Esophagus squamous epithelium (tissue), 5 donors: Measurements from ENCODE around the gene TMEM131. TPM values are rescaled to one million over a fixed set of nuclear protein-coding genes. Genes with fewer than 3 reads are reported as not detected.
"Not testable (repeated sequence)": the region's sequence is repeated elsewhere in the genome, so short reads cannot be mapped to it uniquely, and the experiment has no call there.

ENCODE experiments used
- DNase-seq: peaks from one replicate; lab custom pipeline; 2025; lab: John Stamatoyannopoulos, UW
- H3K27ac ChIP-seq, 4 donors: fragments of 200-600 bp; sonication (generic); one replicate each; pipeline ENCODE4 v1.5.1; 2016 to 2019; ENCODE audit warnings: mild to moderate bottlenecking in 1 of 4
- H3K27me3 ChIP-seq, 4 donors: fragments of 200-600 bp; sonication (generic); 1 replicate in 3 of 4; 2 replicates in 1 of 4; pipeline versions ENCODE4 v1.5.1 to v1.6.0; 2017 to 2021; ENCODE audit warnings: antibody characterized with exemption in 1 of 4
- H3K36me3 ChIP-seq, 3 donors: fragments of 200-600 bp; sonication (generic); one replicate each; pipeline ENCODE4 v1.5.1; 2016 to 2019
- H3K4me1 ChIP-seq, 3 donors: fragments of 200-600 bp; sonication (generic); one replicate each; pipeline ENCODE4 v1.5.1; 2017 to 2019
- H3K4me3 ChIP-seq, 4 donors: fragments of 200-600 bp; sonication (generic); 1 replicate in 3 of 4; 2 replicates in 1 of 4; pipeline ENCODE4 v1.5.1; 2016 to 2019; ENCODE audit warnings: mild to moderate bottlenecking in 2 of 4, moderate library complexity in 1 of 4
- H3K9me3 ChIP-seq, 3 donors: fragments of 200-600 bp; sonication (generic); one replicate each; pipeline ENCODE4 v1.5.1; 2016 to 2019
- POLR2A ChIP-seq, 4 donors: fragments of 450-650 bp; IDR thresholded peaks; one replicate each; pipeline ENCODE4 v1.6.1; 2017; ENCODE audit warnings: antibody characterized with exemption in 4 of 4, mild to moderate bottlenecking in 4 of 4, moderate library complexity in 3 of 4
- WGBS, 2 donors: methylation state at CpG; one replicate each; pipeline ENCODE4 v1.1.5; 2018; 5-methylcytosine and 5-hydroxymethylcytosine counted together
- intact Hi-C: fragments of 100-400 bp; cut with DNase I; formaldehyde crosslinking; loops from one replicate; pipeline ENCODE4 v1.15.0; 2022
- total RNA-seq, 4 donors: library from RNA; depleted of rRNA; stranded (reverse); fragments of >200 nt; gene quantifications; one replicate each; pipeline ENCODE4 v1.1.0, GENCODE V29; 2016
- TF ChIP-seq, protein P1 (sequence below), 6 experiments: fragments of 450-650 bp in 4 of 6; fragments of 200-600 bp in 2 of 6; sonication (generic) in 2 of 6; IDR thresholded peaks; one replicate each; pipeline ENCODE4 v1.5.1; 2016 to 2019; ENCODE audit warnings: antibody characterized with exemption in 6 of 6, mild to moderate bottlenecking in 4 of 6, moderate library complexity in 4 of 6
- donor health status: DM: yes; HTN: yes; CAD: no.

The TMEM131 gene
- total RNA-seq, 4 donors from 2014 or later: 24.2 to 36.4 (median 28.1) TPM

DNA sequence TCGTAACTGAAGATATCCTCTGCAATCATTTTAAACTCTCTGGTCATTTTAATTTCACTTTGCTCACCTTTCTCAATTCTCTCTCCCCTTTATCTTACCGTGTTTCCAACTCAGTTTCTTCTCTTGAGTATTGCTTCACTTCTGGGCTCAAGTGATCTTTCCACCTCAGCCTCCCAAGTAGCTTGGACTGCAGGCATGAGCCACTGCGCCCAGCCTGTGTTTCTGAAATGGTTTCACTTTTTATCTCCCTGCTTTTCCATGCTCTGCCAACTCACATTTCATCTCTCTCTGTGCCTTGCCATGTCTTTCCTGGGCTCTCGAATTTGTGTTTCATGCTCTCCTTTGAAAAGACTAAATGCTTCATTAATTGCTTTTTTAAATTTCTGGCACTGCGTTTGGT, 30.5 kb upstream of the TMEM131 start:
- DNase-seq: no peak
- intact Hi-C loops: no loop called here
- no peaks in the 10 kb centered on the region for H3K36me3 ChIP-seq
- H3K9me3 ChIP-seq: no peaks in the 10 kb centered on the region
- TF ChIP-seq, protein P1, sequence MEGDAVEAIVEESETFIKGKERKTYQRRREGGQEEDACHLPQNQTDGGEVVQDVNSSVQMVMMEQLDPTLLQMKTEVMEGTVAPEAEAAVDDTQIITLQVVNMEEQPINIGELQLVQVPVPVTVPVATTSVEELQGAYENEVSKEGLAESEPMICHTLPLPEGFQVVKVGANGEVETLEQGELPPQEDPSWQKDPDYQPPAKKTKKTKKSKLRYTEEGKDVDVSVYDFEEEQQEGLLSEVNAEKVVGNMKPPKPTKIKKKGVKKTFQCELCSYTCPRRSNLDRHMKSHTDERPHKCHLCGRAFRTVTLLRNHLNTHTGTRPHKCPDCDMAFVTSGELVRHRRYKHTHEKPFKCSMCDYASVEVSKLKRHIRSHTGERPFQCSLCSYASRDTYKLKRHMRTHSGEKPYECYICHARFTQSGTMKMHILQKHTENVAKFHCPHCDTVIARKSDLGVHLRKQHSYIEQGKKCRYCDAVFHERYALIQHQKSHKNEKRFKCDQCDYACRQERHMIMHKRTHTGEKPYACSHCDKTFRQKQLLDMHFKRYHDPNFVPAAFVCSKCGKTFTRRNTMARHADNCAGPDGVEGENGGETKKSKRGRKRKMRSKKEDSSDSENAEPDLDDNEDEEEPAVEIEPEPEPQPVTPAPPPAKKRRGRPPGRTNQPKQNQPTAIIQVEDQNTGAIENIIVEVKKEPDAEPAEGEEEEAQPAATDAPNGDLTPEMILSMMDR (IDR thresholded peaks at IDR 0.05): no peak
- TF ChIP-seq POLR2A (IDR thresholded peaks at IDR 0.05): no peak
- no peak overlapping the region for H3K27ac ChIP-seq
- H3K4me1 ChIP-seq: peaks cover 0 to 16% (median 4%) of the 10 kb centered on the region in 3 donors
- WGBS, 2 donors: 43 to 46% methylated on average over 5 of the region's 5 CpGs
- H3K27me3 ChIP-seq: no peaks in the 10 kb centered on the region
- peak overlapping the region in 1 of 4 donors; percentile 1 for H3K4me3 ChIP-seq

DNA sequence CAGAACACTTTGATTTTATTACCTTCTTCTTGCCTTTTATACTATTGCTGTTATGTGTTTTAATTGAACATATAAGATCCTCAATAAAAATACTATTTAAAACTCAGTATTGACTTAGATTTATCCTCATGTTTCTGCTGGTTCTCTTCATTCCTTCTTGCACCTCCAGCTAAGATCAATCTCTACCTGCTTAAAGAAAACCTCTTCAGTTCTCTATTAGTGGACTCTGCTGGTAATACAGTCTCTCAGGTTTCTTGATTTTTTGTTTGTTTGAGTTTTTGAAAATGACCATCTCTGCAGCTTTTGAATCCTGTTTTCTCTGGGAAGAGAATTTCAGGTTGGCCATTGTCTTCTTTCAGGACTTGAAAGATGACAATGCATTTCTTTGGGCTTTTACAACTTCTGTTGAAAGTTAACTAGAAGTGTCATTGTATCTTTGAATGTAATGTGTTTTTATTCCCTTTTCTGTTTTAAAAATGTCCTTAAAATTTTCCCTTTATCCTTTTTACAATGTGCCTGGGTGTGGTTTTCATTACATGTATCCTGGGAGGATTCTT, 29.8 kb upstream of the TMEM131 start:
- intact Hi-C loops: no loop called here
- Histone ChIP-seq H3K4me3 (no peak overlapping the region), H3K27ac (no peak overlapping the region), H3K27me3 (no peaks in the 10 kb centered on the region), H3K4me1 (peaks cover 0 to 16% (median 4%) of the 10 kb centered on the region in 3 donors), H3K36me3 (no peaks in the 10 kb centered on the region), H3K9me3 (no peaks in the 10 kb centered on the region)
- no peak for DNase-seq
- TF ChIP-seq, protein P1 (IDR thresholded peaks at IDR 0.05): peak in 2 of 6 experiments; percentile 39 to 47
- no peak for TF ChIP-seq POLR2A (IDR thresholded peaks at IDR 0.05)

DNA sequence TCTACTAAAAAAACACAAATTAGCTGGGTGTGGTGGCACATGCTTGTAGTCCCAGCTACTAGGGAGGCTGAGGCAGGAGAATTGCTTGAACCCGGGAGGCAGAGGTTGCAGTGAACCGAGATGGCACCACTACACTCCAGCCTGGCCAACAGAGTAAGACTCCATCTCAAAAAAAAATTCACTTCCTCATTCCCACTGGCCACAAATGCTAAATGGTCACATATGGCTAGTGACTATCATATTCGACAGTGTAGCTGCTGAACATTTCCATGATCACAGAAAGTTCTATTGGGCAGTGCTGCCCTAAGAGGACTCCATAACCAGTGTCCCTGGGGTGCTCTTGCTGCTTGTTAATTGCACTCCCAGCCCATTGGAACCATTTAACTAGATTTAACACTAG, 26.3 kb upstream of the TMEM131 start:
- H3K4me3 ChIP-seq, H3K4me1 ChIP-seq, DNase-seq, H3K27ac ChIP-seq, H3K36me3 ChIP-seq, intact Hi-C loops, H3K9me3 ChIP-seq, H3K27me3 ChIP-seq: not testable (repeated sequence)
- WGBS, 2 donors: 82 to 96% methylated on average over 3 of the region's 3 CpGs

DNA sequence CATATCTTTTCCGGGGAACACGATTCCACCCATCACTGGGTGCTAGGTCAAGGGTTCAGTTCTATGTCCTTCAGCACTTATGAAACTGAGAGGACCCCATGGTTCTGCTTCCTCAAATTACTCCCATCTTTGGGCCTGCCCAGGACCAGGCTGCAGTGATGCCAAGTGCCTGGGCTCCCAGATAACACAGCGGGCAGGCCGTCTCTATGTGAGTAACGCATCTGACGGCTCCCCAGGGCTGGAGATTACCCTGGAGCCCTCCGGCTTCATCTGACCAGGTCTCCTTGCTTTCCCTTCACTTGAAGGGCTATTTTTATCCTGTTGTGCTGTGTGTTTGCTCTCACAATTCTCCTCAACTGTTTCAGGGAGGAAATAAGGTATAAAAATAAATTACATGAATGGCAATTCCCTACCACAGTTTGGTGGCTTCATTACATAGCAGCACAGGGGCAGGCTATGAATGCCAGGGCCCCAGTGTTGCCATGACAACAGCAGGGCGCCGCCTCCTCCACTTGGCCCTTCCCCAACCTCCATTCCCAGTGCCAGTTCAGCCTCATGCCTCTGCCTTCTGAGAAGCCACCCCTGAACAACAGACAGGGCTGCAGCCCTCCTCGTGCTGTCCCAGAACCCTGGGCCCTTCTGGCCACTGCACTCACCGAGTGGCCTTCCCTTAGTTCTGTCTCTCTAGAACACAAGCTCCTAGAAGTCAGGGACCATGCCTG, 25.4 kb upstream of the TMEM131 start:
- TF ChIP-seq POLR2A (IDR thresholded peaks at IDR 0.05): no peak
- TF ChIP-seq, protein P1 (IDR thresholded peaks at IDR 0.05): no peak
- 83 to 88% methylated on average over 6 to 11 of the region's 11 CpGs for WGBS, 2 donors
- H3K9me3 ChIP-seq: peaks cover 0 to 4% (median 0%) of the 10 kb centered on the region in 3 donors
- H3K27me3 ChIP-seq: no peaks in the 10 kb centered on the region
- no peak for DNase-seq
- intact Hi-C loops: no loop called here
- H3K4me1 ChIP-seq: no peaks in the 10 kb centered on the region
- H3K27ac ChIP-seq: no peak overlapping the region
- no peaks in the 10 kb centered on the region for H3K36me3 ChIP-seq
- H3K4me3 ChIP-seq: no peak overlapping the region

DNA sequence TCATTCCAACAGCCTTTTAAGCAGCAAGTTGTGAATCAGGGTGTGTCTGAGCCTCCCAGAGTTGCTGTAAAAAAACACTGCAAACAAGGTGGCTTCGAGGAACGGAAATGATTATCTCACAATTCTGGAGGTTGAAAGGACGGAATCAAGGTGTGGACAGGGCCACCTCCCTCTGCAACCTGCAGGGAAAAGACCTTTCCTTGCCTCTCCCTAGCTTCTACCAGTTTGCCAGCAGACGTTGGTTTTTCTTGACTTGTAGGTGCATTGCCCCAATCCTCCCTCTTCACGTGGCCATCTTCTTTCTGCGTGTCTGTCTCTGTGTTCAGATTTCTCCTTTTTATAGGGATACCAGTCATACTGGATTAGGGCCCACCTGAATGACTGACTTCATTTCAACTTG, 24.8 kb upstream of the TMEM131 start:
- DNase-seq: no peak
- Histone ChIP-seq H3K27me3 (no peaks in the 10 kb centered on the region), H3K9me3 (peaks cover 0 to 4% (median 0%) of the 10 kb centered on the region in 3 donors), H3K36me3 (no peaks in the 10 kb centered on the region), H3K27ac (no peak overlapping the region), H3K4me1 (no peaks in the 10 kb centered on the region), H3K4me3 (no peak overlapping the region)
- WGBS, 2 donors: 82 to 90% methylated on average over 6 of the region's 6 CpGs
- intact Hi-C loops: no loop called here
- TF ChIP-seq POLR2A (IDR thresholded peaks at IDR 0.05): no peak
- TF ChIP-seq, protein P1 (IDR thresholded peaks at IDR 0.05): no peak
